ENCODE results near the gene TRIM60. TPM values are rescaled to one million over a fixed set of nuclear protein-coding genes. Genes with fewer than 3 reads are reported as not detected.
"Not testable (repeated sequence)": the region's sequence is repeated elsewhere in the genome, so short reads cannot be mapped to it uniquely, and the experiment has no call there.

Gene TRIM60
- not detected for total RNA-seq
- not detected for polyA plus RNA-seq
- long read RNA-seq, donor 1: 0 reads
- long read RNA-seq, donor 2: 0 reads
- long read RNA-seq, donor 3: 0 reads

DNA sequence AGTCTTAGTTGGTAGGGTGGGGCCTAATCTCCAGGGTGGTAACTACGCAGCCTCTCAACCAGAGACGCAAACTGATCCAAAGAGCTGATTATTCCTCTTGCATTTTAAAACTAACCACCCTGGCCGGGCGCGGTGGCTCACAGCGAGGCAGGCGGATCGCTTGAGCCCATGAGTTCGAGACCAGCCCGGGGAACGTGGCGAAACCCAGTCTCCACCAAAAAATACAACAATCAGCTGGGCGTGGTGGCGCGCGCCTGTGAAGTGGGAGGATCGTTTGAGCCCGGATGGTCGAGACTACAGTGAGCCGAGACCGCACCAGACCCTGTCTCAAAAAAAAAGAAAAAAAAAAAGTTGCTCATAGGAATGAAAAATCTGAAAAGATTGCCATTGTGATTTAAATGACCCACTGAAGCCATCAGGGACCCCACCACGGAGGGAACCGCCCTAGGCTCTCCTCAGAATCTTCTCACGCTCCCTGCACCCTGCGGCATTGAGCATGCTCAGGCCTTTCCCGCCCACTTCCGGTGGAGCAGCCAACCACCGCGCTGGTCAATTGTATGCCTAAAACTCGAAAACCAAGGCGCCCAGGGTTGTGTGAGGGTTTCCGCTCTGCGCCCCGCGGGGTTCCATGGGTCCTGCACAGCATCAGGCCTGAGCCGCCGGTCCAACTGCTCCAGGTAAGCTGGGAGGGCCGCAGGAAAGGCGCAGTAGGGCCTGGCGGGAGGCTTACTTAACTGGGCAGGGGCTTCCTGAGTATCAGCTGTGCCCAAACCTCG lies at the start of gene TRIM60:
TRIM60 (plus strand) TSS at position 564 of the 776 bp plus-strand sequence. CDS start 8,074 bp downstream, outside the sequence.
- Histone ChIP-seq H3K27ac (no peak within 1 kb of the TSS), H3K4me1 (no peaks in the 10 kb centered on the region), H3K27me3 (no peaks in the 10 kb centered on the region), H3K4me3 (no peak within 1 kb of the TSS), H3K9me3 (no peaks in the 10 kb centered on the region), H3K36me3 (no peaks in the 10 kb centered on the region)
- DNase-seq: no peak
- 94 to 96% (median 95%) methylated on average over 41 of the region's 41 CpGs for WGBS, 4 donors
- intact Hi-C loops (cut with DNase I): no loop called here
- no peak for ATAC-seq
- TF ChIP-seq POLR2A (IDR thresholded peaks at IDR 0.05): no peak
- TF ChIP-seq, protein P1, sequence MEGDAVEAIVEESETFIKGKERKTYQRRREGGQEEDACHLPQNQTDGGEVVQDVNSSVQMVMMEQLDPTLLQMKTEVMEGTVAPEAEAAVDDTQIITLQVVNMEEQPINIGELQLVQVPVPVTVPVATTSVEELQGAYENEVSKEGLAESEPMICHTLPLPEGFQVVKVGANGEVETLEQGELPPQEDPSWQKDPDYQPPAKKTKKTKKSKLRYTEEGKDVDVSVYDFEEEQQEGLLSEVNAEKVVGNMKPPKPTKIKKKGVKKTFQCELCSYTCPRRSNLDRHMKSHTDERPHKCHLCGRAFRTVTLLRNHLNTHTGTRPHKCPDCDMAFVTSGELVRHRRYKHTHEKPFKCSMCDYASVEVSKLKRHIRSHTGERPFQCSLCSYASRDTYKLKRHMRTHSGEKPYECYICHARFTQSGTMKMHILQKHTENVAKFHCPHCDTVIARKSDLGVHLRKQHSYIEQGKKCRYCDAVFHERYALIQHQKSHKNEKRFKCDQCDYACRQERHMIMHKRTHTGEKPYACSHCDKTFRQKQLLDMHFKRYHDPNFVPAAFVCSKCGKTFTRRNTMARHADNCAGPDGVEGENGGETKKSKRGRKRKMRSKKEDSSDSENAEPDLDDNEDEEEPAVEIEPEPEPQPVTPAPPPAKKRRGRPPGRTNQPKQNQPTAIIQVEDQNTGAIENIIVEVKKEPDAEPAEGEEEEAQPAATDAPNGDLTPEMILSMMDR (IDR thresholded peaks at IDR 0.05): no peak

DNA sequence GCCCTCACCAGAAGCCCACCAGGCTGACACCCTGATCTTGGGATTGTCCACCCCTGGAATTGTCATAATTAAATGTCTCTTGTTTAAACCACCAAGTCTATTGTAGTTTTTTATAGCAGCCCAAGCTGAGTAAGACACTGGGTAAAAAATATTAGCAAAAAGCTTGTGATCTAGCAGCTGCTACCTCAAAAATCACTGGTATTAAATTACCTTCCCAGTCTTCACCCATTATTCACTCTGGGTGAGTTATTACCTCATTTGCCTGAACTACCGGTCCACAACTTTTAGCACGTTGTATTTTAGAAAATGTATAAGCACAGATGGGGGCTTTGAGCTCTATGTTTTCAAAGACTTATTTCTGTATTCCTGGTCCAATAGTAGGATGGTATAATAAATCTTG lies 42.3 kb upstream of the TRIM60 start:
- no peaks in the 10 kb centered on the region for H3K4me1 ChIP-seq
- H3K36me3 ChIP-seq: no peaks in the 10 kb centered on the region
- TF ChIP-seq, protein P1 (IDR thresholded peaks at IDR 0.05): no peak
- no peak for TF ChIP-seq POLR2A (IDR thresholded peaks at IDR 0.05)
- no peak overlapping the region for H3K27ac ChIP-seq
- DNase-seq (no peak), ATAC-seq (no peak)
- intact Hi-C loops (cut with DNase I): no loop called here
- H3K9me3 ChIP-seq: peaks cover 0 to 4% (median 0%) of the 10 kb centered on the region in 12 donors
- H3K27me3 ChIP-seq: no peaks in the 10 kb centered on the region
- no peak overlapping the region for H3K4me3 ChIP-seq
- 88 to 94% (median 90%) methylated on average over 2 of the region's 2 CpGs for WGBS, 4 donors

DNA sequence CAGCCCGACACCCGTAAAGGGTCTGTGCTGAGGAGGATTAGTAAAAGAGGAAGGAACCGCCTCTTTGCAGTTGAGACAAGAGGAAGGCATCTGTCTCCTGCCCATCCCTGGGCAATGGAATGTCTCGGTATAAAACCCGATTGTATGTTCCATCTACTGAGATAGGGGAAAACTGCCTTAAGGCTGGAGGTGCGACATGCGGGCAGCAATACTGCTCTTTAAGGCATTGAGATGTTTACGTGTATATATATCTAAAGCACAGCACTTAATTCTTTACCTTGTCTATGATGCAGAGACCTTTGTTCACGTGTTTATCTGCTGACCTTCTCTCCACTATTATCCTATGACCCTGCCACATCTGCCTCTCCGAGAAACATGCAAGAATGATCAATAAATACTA lies 41.0 kb upstream of the TRIM60 start:
- H3K27me3 ChIP-seq; ATAC-seq; H3K36me3 ChIP-seq; H3K9me3 ChIP-seq; H3K4me1 ChIP-seq; DNase-seq; intact Hi-C loops (cut with DNase I); H3K27ac ChIP-seq; H3K4me3 ChIP-seq: not testable (repeated sequence)
- WGBS, 4 donors: 77 to 84% (median 80%) methylated on average over 10 of the region's 10 CpGs

DNA sequence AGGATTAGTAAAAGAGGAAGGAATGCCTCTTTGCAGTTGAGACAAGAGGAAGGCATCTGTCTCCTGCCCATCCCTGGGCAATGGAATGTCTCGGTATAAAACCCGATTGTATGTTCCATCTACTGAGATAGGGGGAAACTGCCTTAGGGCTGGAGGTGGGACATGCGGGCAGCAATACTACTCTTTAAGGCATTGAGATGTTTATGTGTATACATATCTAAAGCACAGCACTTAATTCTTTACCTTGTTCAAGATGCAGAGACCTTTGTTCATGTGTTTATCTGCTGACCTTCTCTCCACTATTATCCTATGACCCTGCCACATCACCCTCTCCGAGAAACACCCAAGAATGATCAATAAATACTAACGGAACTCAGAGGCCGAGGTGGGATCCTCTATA lies 35.7 kb upstream of the TRIM60 start:
- H3K9me3 ChIP-seq; H3K36me3 ChIP-seq; ATAC-seq; intact Hi-C loops (cut with DNase I); H3K4me3 ChIP-seq; H3K4me1 ChIP-seq; H3K27ac ChIP-seq; H3K27me3 ChIP-seq; DNase-seq: not testable (repeated sequence)
- WGBS, 4 donors: 81 to 85% (median 83%) methylated on average over 6 of the region's 6 CpGs

DNA sequence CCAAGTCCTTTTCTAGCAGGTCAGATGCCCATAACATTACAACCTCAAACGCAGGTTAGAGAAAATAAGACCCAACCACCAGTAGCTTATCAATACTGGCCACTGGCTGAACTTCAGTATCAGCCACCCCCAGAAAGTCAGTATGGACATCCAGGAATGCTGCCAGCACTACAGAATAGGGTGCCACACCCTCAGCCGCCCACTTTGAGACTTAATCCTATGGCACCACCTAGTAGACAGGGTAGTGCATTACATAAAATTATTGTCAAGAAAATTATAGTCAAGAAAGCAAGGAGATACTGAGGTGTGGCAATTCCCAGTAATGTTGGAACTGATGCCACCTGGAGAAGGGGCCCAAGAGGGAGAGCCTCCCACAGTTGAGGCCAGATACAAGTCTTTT lies 34.5 kb upstream of the TRIM60 start:
- Histone ChIP-seq H3K9me3 (no peaks in the 10 kb centered on the region), H3K27me3 (no peaks in the 10 kb centered on the region), H3K4me3 (no peak overlapping the region), H3K36me3 (no peaks in the 10 kb centered on the region), H3K4me1 (no peaks in the 10 kb centered on the region), H3K27ac (no peak overlapping the region)
- WGBS, 4 donors: 73 to 96% (median 82%) methylated on average over 2 of the region's 2 CpGs
- no peak for TF ChIP-seq POLR2A (IDR thresholded peaks at IDR 0.05)
- TF ChIP-seq, protein P1 (IDR thresholded peaks at IDR 0.05): no peak
- DNase-seq (no peak), ATAC-seq (no peak)
- intact Hi-C loops (cut with DNase I): no loop called here

Data from heart left ventricle (tissue), 16 donors.